IMR-90 (cell line): ENCODE measurements around the gene ATP10B. TPM values are rescaled to one million over a fixed set of nuclear protein-coding genes. Genes with fewer than 3 reads are reported as not detected.

ENCODE experiments used
- ATAC-seq: fragments of 200-7000 bp; cut with Tn5 transposase; 2 replicates; pipeline ENCODE4 v1.9.1; 2020; ENCODE audit warnings: low read depth, mild to moderate bottlenecking, moderate library complexity
- BruUV-seq: library from RNA; stranded (reverse); fragments of 400-500 nt; replicated peaks from 2 replicates; lab custom pipeline; 2021; lab: Mats Ljungman, UMichigan
- CTCF ChIA-PET: fragments of 300-600 bp; formaldehyde crosslinking; extraction: SDS; loops from one replicate; lab custom pipeline; 2021; ENCODE audit warnings: antibody characterized with exemption; lab: Yijun Ruan, JAX
- POLR2A ChIA-PET: fragments of 300-600 bp; sonication (Branson Sonifier 250); formaldehyde crosslinking; loops from one replicate; lab custom pipeline; 2022; ENCODE audit warnings: antibody characterized with exemption; ENCODE audit not compliant: unreplicated experiment; lab: Charles Lee
- DNase-seq: peaks from one replicate; pipeline ENCODE4 v3.0.0; 2013
- H2AFZ ChIP-seq: replicated peaks from 2 replicates; pipeline ENCODE3; 2013; ENCODE audit warnings: low read length, mild to moderate bottlenecking; ENCODE audit not compliant: poor library complexity
- H2AK5ac ChIP-seq: 2 replicates; pipeline ENCODE4 v1.6.1; 2013; ENCODE audit warnings: low read depth, low read length, inconsistent platforms
- H2AK9ac ChIP-seq: replicated peaks from 2 replicates; pipeline ENCODE3; 2013; ENCODE audit warnings: mild to moderate bottlenecking, low read depth, low read length, moderate library complexity; ENCODE audit not compliant: poor library complexity
- H2BK120ac ChIP-seq: 2 replicates; pipeline ENCODE4 v1.6.1; 2013; ENCODE audit warnings: low read depth, low read length, inconsistent platforms
- H2BK15ac ChIP-seq: 3 replicates; pipeline ENCODE4 v1.6.1; 2013; ENCODE audit warnings: low read depth, low read length, inconsistent platforms
- H2BK20ac ChIP-seq: 2 replicates; pipeline ENCODE4 v1.6.1; 2013; ENCODE audit warnings: low read depth, mild to moderate bottlenecking, inconsistent platforms, low read length, moderate library complexity
- H2BK5ac ChIP-seq: 2 replicates; pipeline ENCODE4 v1.6.1; 2013; ENCODE audit warnings: mild to moderate bottlenecking, low read depth, low read length, inconsistent platforms; ENCODE audit not compliant: poor library complexity, severe bottlenecking
- H3K14ac ChIP-seq: replicated peaks from 2 replicates; pipeline ENCODE4 v1.6.1; 2013; ENCODE audit warnings: low read depth, low read length, inconsistent platforms
- H3K18ac ChIP-seq: 2 replicates; pipeline ENCODE4 v1.6.1; 2013; ENCODE audit warnings: low read depth, low read length, control low read depth
- H3K23ac ChIP-seq: 2 replicates; pipeline ENCODE4 v1.6.1; 2013; ENCODE audit warnings: low read depth, low read length, inconsistent platforms
- H3K27ac ChIP-seq: 2 replicates; pipeline ENCODE4 v1.5.1; 2013; ENCODE audit warnings: mild to moderate bottlenecking, control low read depth, low read length; ENCODE audit not compliant: insufficient read depth
- H3K27me3 ChIP-seq: 2 replicates; pipeline ENCODE4 v1.6.1; 2013; ENCODE audit warnings: low read length; ENCODE audit not compliant: control insufficient read depth, insufficient read depth
- H3K36me3 ChIP-seq: 2 replicates; pipeline ENCODE4 v1.6.1; 2013; ENCODE audit warnings: low read length, mixed read lengths; ENCODE audit not compliant: control insufficient read depth, insufficient read depth
- H3K4ac ChIP-seq: 2 replicates; pipeline ENCODE4 v1.6.1; 2013; ENCODE audit warnings: low read depth, low read length, inconsistent platforms
- H3K4me1 ChIP-seq: 2 replicates; pipeline ENCODE4 v1.6.1; 2013; ENCODE audit warnings: low read length, mixed read lengths; ENCODE audit not compliant: control insufficient read depth, insufficient read depth
- H3K4me2 ChIP-seq: 2 replicates; pipeline ENCODE4 v1.6.1; 2013; ENCODE audit warnings: low read depth, mild to moderate bottlenecking, control low read depth, low read length, moderate library complexity
- H3K4me3 ChIP-seq: 2 replicates; pipeline ENCODE4 v1.5.1; 2013; ENCODE audit warnings: low read depth, mild to moderate bottlenecking, control low read depth, low read length, moderate library complexity; ENCODE audit not compliant: insufficient read depth
- H3K56ac ChIP-seq: 2 replicates; pipeline ENCODE4 v1.6.1; 2013; ENCODE audit warnings: low read length, inconsistent platforms; ENCODE audit not compliant: insufficient read depth; ENCODE audit errors: extremely low read depth
- H3K79me1 ChIP-seq, 2 experiments: 2 replicates each; pipeline ENCODE4 v1.6.1; 2013; ENCODE audit warnings: low read length in 2 of 2, inconsistent platforms in 1 of 2, low read depth in 1 of 2
- H3K9ac ChIP-seq: 2 replicates; pipeline ENCODE4 v1.6.1; 2013; ENCODE audit warnings: low read depth, low read length, control low read depth
- H3K9me1 ChIP-seq: 2 replicates; pipeline ENCODE4 v1.6.1; 2013; ENCODE audit warnings: low read length, inconsistent platforms; ENCODE audit not compliant: insufficient read depth
- H3K9me3 ChIP-seq: 2 replicates; pipeline ENCODE4 v1.6.1; 2013; ENCODE audit warnings: low read length; ENCODE audit not compliant: control insufficient read depth, insufficient read depth
- H4K20me1 ChIP-seq: 2 replicates; pipeline ENCODE4 v1.6.1; 2013; ENCODE audit warnings: low read length, inconsistent platforms; ENCODE audit not compliant: insufficient read depth
- H4K5ac ChIP-seq: 2 replicates; pipeline ENCODE4 v1.6.1; 2013; ENCODE audit warnings: mild to moderate bottlenecking, low read depth, low read length, control low read depth
- H4K8ac ChIP-seq, 2 experiments: 2 replicates each; pipeline ENCODE4 v1.6.1; 2013; ENCODE audit warnings: low read depth in 2 of 2, low read length in 2 of 2, control low read depth in 1 of 2, inconsistent platforms in 1 of 2
- H4K91ac ChIP-seq: 2 replicates; pipeline ENCODE4 v1.6.1; 2013; ENCODE audit warnings: low read depth, low read length, inconsistent platforms; ENCODE audit not compliant: insufficient read depth
- BHLHE40 ChIP-seq: fragments of 150-350 bp; IDR thresholded peaks from 2 replicates; pipeline ENCODE4 v1.6.1; 2016; ENCODE audit warnings: mild to moderate bottlenecking, low read depth, low read length
- CEBPB ChIP-seq: IDR thresholded peaks from 2 replicates; pipeline ENCODE4 v1.6.1; 2012; ENCODE audit warnings: low read depth, low read length, improper control_type of control experiment
- CHD1 ChIP-seq: IDR thresholded peaks from 2 replicates; pipeline ENCODE4 v1.6.1; 2012; ENCODE audit warnings: low read depth, low read length, improper control_type of control experiment
- FOS ChIP-seq: fragments of 150-350 bp; IDR thresholded peaks from 2 replicates; pipeline ENCODE4 v1.6.1; 2016; ENCODE audit warnings: low read depth, low read length
- MAFK ChIP-seq: IDR thresholded peaks from 2 replicates; pipeline ENCODE4 v1.6.1; 2012; ENCODE audit warnings: low read depth, low read length, improper control_type of control experiment
- MAZ ChIP-seq: IDR thresholded peaks from 2 replicates; pipeline ENCODE4 v1.6.1; 2012; ENCODE audit warnings: low read depth, mild to moderate bottlenecking, low read length, improper control_type of control experiment, moderate library complexity, borderline replicate concordance
- NFE2L2 ChIP-seq: fragments of 150-350 bp; IDR thresholded peaks from 2 replicates; pipeline ENCODE4 v1.6.1; 2016; ENCODE audit warnings: low read depth, mild to moderate bottlenecking, low read length
- POLR2A ChIP-seq: IDR thresholded peaks from 2 replicates; pipeline ENCODE4 v1.6.1; 2012; ENCODE audit warnings: mild to moderate bottlenecking, low read depth, low read length
- RAD21 ChIP-seq: IDR thresholded peaks from 2 replicates; pipeline ENCODE4 v1.6.1; 2012; ENCODE audit warnings: low read length, improper control_type of control experiment
- RCOR1 ChIP-seq: IDR thresholded peaks from 2 replicates; pipeline ENCODE4 v1.6.1; 2012; ENCODE audit warnings: mild to moderate bottlenecking, low read length, improper control_type of control experiment; ENCODE audit not compliant: insufficient replicate concordance
- RFX5 ChIP-seq: IDR thresholded peaks from 2 replicates; pipeline ENCODE4 v1.8.0; 2012; ENCODE audit warnings: low read depth, mild to moderate bottlenecking, low read length, moderate library complexity
- SMC3 ChIP-seq: fragments of 150-350 bp; IDR thresholded peaks from 2 replicates; pipeline ENCODE4 v1.6.1; 2016; ENCODE audit warnings: low read depth, mild to moderate bottlenecking, antibody characterized with exemption, low read length, moderate library complexity
- USF2 ChIP-seq: fragments of 150-350 bp; IDR thresholded peaks from 2 replicates; pipeline ENCODE4 v1.6.1; 2017; ENCODE audit warnings: mild to moderate bottlenecking, antibody characterized with exemption, low read length, low read depth
- WGBS, 2 experiments: methylation state at CpG; one replicate each; pipeline versions ENCODE4 v1.1.5 to v1.1.7; 2013; ENCODE audit warnings: missing lambda C conversion rate in 2 of 2; ENCODE audit not compliant: insufficient read length in 1 of 2; ENCODE audit errors: extremely low coverage in 2 of 2; 5-methylcytosine and 5-hydroxymethylcytosine counted together
- dilution Hi-C: fragments of 300-500 bp; cut with HindIII; formaldehyde crosslinking; loops from one replicate; pipeline ENCODE4 v1.14.3; 2018; ENCODE audit warnings: low sequenced_read_pairs; ENCODE audit not compliant: unreplicated experiment
- in situ Hi-C: fragments of 300-500 bp; cut with MboI; formaldehyde crosslinking; loops from 3 replicates; pipeline ENCODE4 v1.14.3; 2019; ENCODE audit warnings: low sequenced_read_pairs, inconsistent platforms, mixed read lengths
- intact Hi-C: fragments of 100-400 bp; cut with micrococcal nuclease; formaldehyde crosslinking; loops from 2 replicates; pipeline ENCODE4 v1.10.0; 2022
- polyA plus RNA-seq, 3 experiments: library from polyadenylated mRNA; depleted of rRNA; stranded (reverse); fragments of >200 nt; gene quantifications; 2 replicates each; pipeline ENCODE4 v1.2.3, GENCODE V29; 2012; ENCODE audit warnings: low replicate concordance in 1 of 3
- total RNA-seq: library from RNA; depleted of rRNA; stranded (reverse); fragments of >200 nt; gene quantifications from 2 replicates; pipeline ENCODE4 v1.2.3, GENCODE V29; 2012
- TF ChIP-seq, protein P1 (sequence below): fragments of 150-350 bp; IDR thresholded peaks from 2 replicates; pipeline ENCODE4 v1.6.1; 2016; ENCODE audit warnings: low read depth, mild to moderate bottlenecking, low read length, moderate library complexity, borderline replicate concordance

ATP10B gene
- total and polyA plus RNA-seq, 2 of the 4 experiments (the other 2 are of a cell fraction) = not detected

GRCh38 chr5:160537940-160538339 is 314.1 kb downstream of the ATP10B start:
- Histone ChIP-seq H3K27ac (no peak overlapping the region), H4K8ac (no peak overlapping the region), H3K9me3 (no peaks in the 10 kb centered on the region), H3K4ac (no peak overlapping the region), H3K9me1 (no peaks in the 10 kb centered on the region), H3K27me3 (no peaks in the 10 kb centered on the region), H2AFZ (no peak overlapping the region), H3K36me3 (no peaks in the 10 kb centered on the region), H2AK5ac (no peak overlapping the region), H2BK5ac (no peak overlapping the region), H3K56ac (no peak overlapping the region), H3K23ac (no peak overlapping the region), H2BK15ac (no peak overlapping the region), H2BK120ac (no peak overlapping the region), H2AK9ac (no peak overlapping the region), H2BK20ac (no peak overlapping the region), H3K79me1 (no peaks in the 10 kb centered on the region), H3K14ac (no peak overlapping the region), H3K4me1 (no peaks in the 10 kb centered on the region), H3K18ac (no peak overlapping the region), H4K5ac (no peak overlapping the region), H4K91ac (no peak overlapping the region), H4K20me1 (no peaks in the 10 kb centered on the region), H3K9ac (no peak overlapping the region), H3K4me3 (no peak overlapping the region), H3K4me2 (no peak overlapping the region)
- intact Hi-C loops = no loop called here
- no TSS peak for BruUV-seq
- TF ChIP-seq NFE2L2 (no peak), SMC3 (no peak), POLR2A (no peak), CHD1 (no peak), BHLHE40 (no peak), CEBPB (no peak), MAFK (no peak), USF2 (no peak), RFX5 (no peak), RCOR1 (no peak), FOS (no peak), RAD21 (no peak), MAZ (no peak)
- TF ChIP-seq, protein P1, sequence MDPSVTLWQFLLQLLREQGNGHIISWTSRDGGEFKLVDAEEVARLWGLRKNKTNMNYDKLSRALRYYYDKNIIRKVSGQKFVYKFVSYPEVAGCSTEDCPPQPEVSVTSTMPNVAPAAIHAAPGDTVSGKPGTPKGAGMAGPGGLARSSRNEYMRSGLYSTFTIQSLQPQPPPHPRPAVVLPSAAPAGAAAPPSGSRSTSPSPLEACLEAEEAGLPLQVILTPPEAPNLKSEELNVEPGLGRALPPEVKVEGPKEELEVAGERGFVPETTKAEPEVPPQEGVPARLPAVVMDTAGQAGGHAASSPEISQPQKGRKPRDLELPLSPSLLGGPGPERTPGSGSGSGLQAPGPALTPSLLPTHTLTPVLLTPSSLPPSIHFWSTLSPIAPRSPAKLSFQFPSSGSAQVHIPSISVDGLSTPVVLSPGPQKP = no peak
- CTCF ChIA-PET = no interaction called here
- POLR2A ChIA-PET = no interaction called here
- no peak for ATAC-seq
- in situ Hi-C loops = no loop called here
- WGBS, 2 experiments = no CpG with 5 or more reads among the region's 4 CpGs
- DNase-seq = no peak
- dilution Hi-C loops = no loop called here
